GM12892 (cell line): Measurements from ENCODE around the gene PARVB.

Source experiments
- POLR2A ChIP-seq: IDR thresholded peaks from 2 replicates; pipeline ENCODE4 v1.6.1; 2011; ENCODE audit warnings: low read depth, low read length, control low read depth
- POLR2AphosphoS5 ChIP-seq: IDR thresholded peaks from 2 replicates; pipeline ENCODE4 v1.6.1; 2011; ENCODE audit warnings: low read depth, low read length, control low read depth
- TAF1 ChIP-seq: IDR thresholded peaks from 2 replicates; pipeline ENCODE4 v1.6.1; 2011; ENCODE audit warnings: low read depth, mild to moderate bottlenecking, control low read depth, low read length, borderline replicate concordance

GRCh38 chr22:44192816-44193534 is 168.9 kb downstream of the PARVB start:
- no peak for TF ChIP-seq TAF1
- TF ChIP-seq POLR2A: no peak
- TF ChIP-seq POLR2AphosphoS5: no peak
